ENCODE measurements around the gene OSBPL1A.

DNA sequence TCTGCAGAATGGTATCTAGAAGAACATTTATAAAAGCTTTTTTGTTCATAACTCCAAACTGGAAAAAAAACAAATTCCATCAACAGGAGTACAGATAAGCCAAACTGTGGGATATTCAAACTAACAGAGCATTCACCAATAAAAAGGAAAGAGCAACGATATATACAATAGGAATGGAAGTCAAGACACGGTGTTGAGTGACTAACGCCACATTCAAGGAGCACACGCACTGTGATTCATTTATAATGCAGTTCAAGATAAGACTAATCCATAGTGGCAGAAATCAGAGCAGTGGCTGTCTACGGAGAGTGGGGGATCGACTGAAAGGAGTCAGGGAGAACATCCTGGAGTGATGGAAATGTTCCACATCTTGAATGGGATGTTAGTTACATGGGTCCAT lies 188.1 kb downstream of the OSBPL1A start:
- TF ChIP-seq EZH2phosphoT487 (conservative IDR thresholded peaks at IDR 0.05; ENCODE audit: low read length): no peak
- no peak for TF ChIP-seq CTCF (IDR thresholded peaks at IDR 0.05; ENCODE audit: insufficient read depth, low read length, poor library complexity, severe bottlenecking)

Measured in SU-DHL-6 (cell line).